GM12875 (cell line): ENCODE results near the gene TMEM266.
A peak's percentile ranks its signal among the peaks of the same experiment; 100 is the strongest.

Source experiments
- H3K4me3 ChIP-seq: one replicate; pipeline ENCODE4 v1.5.1; 2011; ENCODE audit warnings: low read depth, low read length, control low read depth
- CTCF ChIP-seq: IDR thresholded peaks from 2 replicates; pipeline ENCODE4 v1.5.1; 2011; ENCODE audit warnings: low read depth, mild to moderate bottlenecking, control low read depth, inconsistent platforms, low read length, moderate library complexity, borderline replicate concordance; ENCODE audit not compliant: insufficient read depth

TMEM266 gene

GRCh38 chr15:76223521-76223920 lies 163.7 kb downstream of the TMEM266 start:
- H3K4me3 ChIP-seq = no peak overlapping the region
- no peak for TF ChIP-seq CTCF

- no peak overlapping the region for H3K4me3 ChIP-seq
- no peak for TF ChIP-seq CTCF
Measured at GRCh38 chr15:76229266-76229665, 169.5 kb downstream of the TMEM266 start.

- no peak for TF ChIP-seq CTCF
- H3K4me3 ChIP-seq = no peak overlapping the region
Measured at GRCh38 chr15:76233921-76234320, 174.1 kb downstream of the TMEM266 start.

- TF ChIP-seq CTCF = no peak
- H3K4me3 ChIP-seq = no peak overlapping the region
Measured at GRCh38 chr15:76234337-76234889, 174.6 kb downstream of the TMEM266 start.

GRCh38 chr15:76235186-76235826 lies 175.5 kb downstream of the TMEM266 start:
- peak; percentile 14; the same call in 1 of the 2 replicates for TF ChIP-seq CTCF
- no peak overlapping the region for H3K4me3 ChIP-seq

- no peak for TF ChIP-seq CTCF
- no peak overlapping the region for H3K4me3 ChIP-seq
Measured at GRCh38 chr15:76236350-76236749, 176.6 kb downstream of the TMEM266 start.

- H3K4me3 ChIP-seq = no peak overlapping the region
- TF ChIP-seq CTCF = no peak
Measured at GRCh38 chr15:76239786-76240185, 180.0 kb downstream of the TMEM266 start.
